ENCODE results near the gene PMIS2. TPM values are rescaled to one million over a fixed set of nuclear protein-coding genes. Genes with fewer than 3 reads are reported as not detected.

Gene PMIS2
- polyA plus RNA-seq, 3 donors, result not detected

DNA sequence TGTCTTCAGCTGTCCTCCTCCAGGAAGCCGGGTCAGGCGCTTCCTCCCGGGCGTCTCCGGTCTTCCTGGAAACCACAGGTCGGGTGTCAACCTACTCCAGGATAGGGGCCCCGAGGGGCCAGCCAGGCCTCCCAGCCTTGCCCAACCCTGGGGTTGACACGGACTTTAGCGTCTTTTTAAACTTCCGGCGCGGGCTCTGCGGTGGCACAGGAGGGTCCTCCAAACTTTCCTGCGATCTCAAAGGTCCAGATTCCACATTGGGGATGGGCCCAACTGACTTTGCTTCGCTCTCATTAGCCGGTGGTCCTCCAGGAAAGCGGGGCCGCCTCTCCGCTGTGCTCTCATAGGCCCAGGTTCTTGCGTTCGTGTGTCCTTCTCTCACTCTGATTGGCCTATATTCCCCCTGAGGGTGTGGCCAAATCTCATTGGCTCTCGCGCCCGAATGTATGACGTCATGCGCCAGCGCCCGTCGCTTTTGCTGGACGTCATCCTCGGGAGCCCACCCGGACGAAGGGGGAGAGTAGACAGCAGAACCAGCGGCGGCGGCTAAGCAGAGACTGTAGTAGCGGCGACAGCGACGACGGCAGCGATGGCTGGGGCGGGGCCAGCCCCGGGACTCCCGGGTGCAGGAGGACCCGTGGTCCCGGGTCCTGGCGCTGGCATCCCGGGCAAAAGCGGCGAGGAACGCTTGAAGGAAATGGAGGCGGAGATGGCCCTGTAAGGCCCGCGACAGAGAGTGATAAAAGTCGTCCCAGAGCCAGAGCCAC, 42.8 kb downstream of the PMIS2 start, which contains the start of gene RBM42:
Gene RBM42 (plus strand): TSS at position 472 of the 767 bp plus-strand sequence. CDS start 118 bp downstream, at position 590.
- Mint-ChIP-seq H3K4me1 (peaks cover 13% of the 10 kb centered on the region), H3K9me3 (peaks cover 0 to 3% (median 0%) of the 10 kb centered on the region in 7 donors), H3K27ac (peak within 1 kb of the TSS; percentile 96 to 100 (median 96)), H3K27me3 (ENCODE audit: low read depth in 3 of 3) (peaks cover 0 to 3% (median 2%) of the 10 kb centered on the region in 3 donors), H3K4me3 (peak within 1 kb of the TSS; percentile 93 to 98), H3K36me3 (peaks cover 32 to 38% of the 10 kb centered on the region in 2 donors)
- Histone ChIP-seq H3K9ac (ENCODE audit: insufficient read depth, low read length, poor library complexity, severe bottlenecking) (peak within 1 kb of the TSS; percentile 98), H3K4me1 (ENCODE audit: control insufficient read depth in 1 of 2, insufficient read depth in 2 of 2, low read length in 2 of 2) (peaks cover 14 to 15% of the 10 kb centered on the region in 2 donors), H3K4me2 (replicated peaks; ENCODE audit: extremely low read depth, low read length, poor library complexity, severe bottlenecking) (peak within 1 kb of the TSS; percentile 88), H3K27me3 (ENCODE audit: control insufficient read depth in 2 of 2, insufficient read depth in 2 of 2, low read length in 2 of 2) (no peaks in the 10 kb centered on the region), H4K20me1 (ENCODE audit: insufficient read depth, low read length) (no peaks in the 10 kb centered on the region), H3K4me3 (replicated peaks in 1 of 3; ENCODE audit: low read depth in 2 of 3, low read length in 3 of 3) (peak within 1 kb of the TSS; percentile 41 to 99 (median 98)), H3K27ac (ENCODE audit: low read depth in 1 of 2, low read length in 2 of 2) (peak within 1 kb of the TSS; percentile 85 to 99), H3K9me3 (replicated peaks in 1 of 2; ENCODE audit: control insufficient read depth in 1 of 2, insufficient read depth in 1 of 2, low read length in 2 of 2) (no peaks in the 10 kb centered on the region), H3K79me2 (ENCODE audit: insufficient read depth, low read length) (peaks cover 11% of the 10 kb centered on the region), H2AFZ (ENCODE audit: insufficient read depth, low read depth, low read length, poor library complexity, severe bottlenecking) (peak within 1 kb of the TSS; percentile 89), H3K36me3 (replicated peaks in 1 of 2; ENCODE audit: control insufficient read depth in 1 of 2, insufficient read depth in 2 of 2, low read length in 2 of 2) (peaks cover 31 to 35% of the 10 kb centered on the region in 2 donors)
- intact Hi-C loops (cut with micrococcal nuclease), result loop anchor here (2.0 to 5.0 kb wide), 5 partner anchors 16 to 489 kb away; partner anchors contain the start of genes HAUS5 (in 1 of the 2), KMT2B (in 1 of the 2), LIN37 (in 1 of the 2) and PSENEN (in 1 of the 2)
- DNase-seq, result peak; percentile 97 to 98 (median 97)
- TF ChIP-seq, protein P1, sequence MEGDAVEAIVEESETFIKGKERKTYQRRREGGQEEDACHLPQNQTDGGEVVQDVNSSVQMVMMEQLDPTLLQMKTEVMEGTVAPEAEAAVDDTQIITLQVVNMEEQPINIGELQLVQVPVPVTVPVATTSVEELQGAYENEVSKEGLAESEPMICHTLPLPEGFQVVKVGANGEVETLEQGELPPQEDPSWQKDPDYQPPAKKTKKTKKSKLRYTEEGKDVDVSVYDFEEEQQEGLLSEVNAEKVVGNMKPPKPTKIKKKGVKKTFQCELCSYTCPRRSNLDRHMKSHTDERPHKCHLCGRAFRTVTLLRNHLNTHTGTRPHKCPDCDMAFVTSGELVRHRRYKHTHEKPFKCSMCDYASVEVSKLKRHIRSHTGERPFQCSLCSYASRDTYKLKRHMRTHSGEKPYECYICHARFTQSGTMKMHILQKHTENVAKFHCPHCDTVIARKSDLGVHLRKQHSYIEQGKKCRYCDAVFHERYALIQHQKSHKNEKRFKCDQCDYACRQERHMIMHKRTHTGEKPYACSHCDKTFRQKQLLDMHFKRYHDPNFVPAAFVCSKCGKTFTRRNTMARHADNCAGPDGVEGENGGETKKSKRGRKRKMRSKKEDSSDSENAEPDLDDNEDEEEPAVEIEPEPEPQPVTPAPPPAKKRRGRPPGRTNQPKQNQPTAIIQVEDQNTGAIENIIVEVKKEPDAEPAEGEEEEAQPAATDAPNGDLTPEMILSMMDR (IDR thresholded peaks at IDR 0.05), result no peak
- WGBS (ENCODE audit: insufficient coverage), result under 1% methylated on average over 56 of the region's 56 CpGs

DNA sequence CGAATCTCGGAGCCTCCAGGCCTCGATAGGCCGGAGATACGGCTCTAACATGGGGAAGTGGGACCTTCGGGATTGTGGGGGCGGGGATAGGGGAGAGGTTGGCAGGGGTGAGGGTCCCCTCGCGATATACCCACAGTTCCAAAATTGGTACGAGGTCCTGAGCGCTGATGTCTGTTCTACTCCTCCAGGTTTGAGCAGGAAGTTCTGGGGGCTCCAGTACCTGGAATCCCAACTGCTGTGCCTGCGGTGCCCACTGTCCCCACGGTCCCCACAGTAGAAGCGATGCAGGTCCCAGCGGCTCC, 43.3 kb downstream of the PMIS2 start:
- H3K79me2 ChIP-seq (ENCODE audit: insufficient read depth, low read length), result peaks cover 11% of the 10 kb centered on the region
- 11% methylated on average over 13 of the region's 15 CpGs for WGBS (ENCODE audit: insufficient coverage)
- H3K9ac ChIP-seq (ENCODE audit: insufficient read depth, low read length, poor library complexity, severe bottlenecking), result peak overlapping the region; percentile 98
- H3K27me3 ChIP-seq (ENCODE audit: control insufficient read depth in 2 of 2, insufficient read depth in 2 of 2, low read length in 2 of 2), result no peaks in the 10 kb centered on the region
- no peaks in the 10 kb centered on the region for H4K20me1 ChIP-seq (ENCODE audit: insufficient read depth, low read length)
- TF ChIP-seq, protein P1 (IDR thresholded peaks at IDR 0.05), result no peak
- intact Hi-C loops (cut with micrococcal nuclease), result loop anchor here (2.0 to 5.0 kb wide), 5 partner anchors 16 to 488 kb away; partner anchors contain the start of genes HAUS5 (in 1 of the 2), KMT2B (in 1 of the 2), LIN37 (in 1 of the 2) and PSENEN (in 1 of the 2)
- H3K9me3 ChIP-seq (replicated peaks in 1 of 2; ENCODE audit: control insufficient read depth in 1 of 2, insufficient read depth in 1 of 2, low read length in 2 of 2), result no peaks in the 10 kb centered on the region
- peak overlapping the region; percentile 89 for H2AFZ ChIP-seq (ENCODE audit: insufficient read depth, low read depth, low read length, poor library complexity, severe bottlenecking)
- Mint-ChIP-seq H3K27me3 (ENCODE audit: low read depth in 3 of 3) (peaks cover 0 to 3% (median 2%) of the 10 kb centered on the region in 3 donors), H3K4me3 (peak overlapping the region; percentile 93 to 98), H3K4me1 (peaks cover 13% of the 10 kb centered on the region), H3K9me3 (peaks cover 0 to 3% (median 0%) of the 10 kb centered on the region in 7 donors), H3K36me3 (peaks cover 38 to 43% of the 10 kb centered on the region in 2 donors), H3K27ac (peak overlapping the region; percentile 96 to 100 (median 96))
- peak overlapping the region; percentile 41 to 99 (median 98) for H3K4me3 ChIP-seq (replicated peaks in 1 of 3; ENCODE audit: low read depth in 2 of 3, low read length in 3 of 3)
- peaks cover 14 to 15% of the 10 kb centered on the region in 2 donors for H3K4me1 ChIP-seq (ENCODE audit: control insufficient read depth in 1 of 2, insufficient read depth in 2 of 2, low read length in 2 of 2)
- H3K4me2 ChIP-seq (replicated peaks; ENCODE audit: extremely low read depth, low read length, poor library complexity, severe bottlenecking), result peak overlapping the region; percentile 88
- H3K27ac ChIP-seq (ENCODE audit: low read depth in 1 of 2, low read length in 2 of 2), result peak overlapping the region; percentile 85 to 99
- DNase-seq, result no peak
- H3K36me3 ChIP-seq (replicated peaks in 1 of 2; ENCODE audit: control insufficient read depth in 1 of 2, insufficient read depth in 2 of 2, low read length in 2 of 2), result peaks cover 37 to 41% of the 10 kb centered on the region in 2 donors

Data from CD14-positive monocyte (primary cell).